ENCODE data around the gene PTH1R. TPM values are rescaled to one million over a fixed set of nuclear protein-coding genes. Genes with fewer than 3 reads are reported as not detected.

PTH1R gene
- total RNA-seq, 2 donors from 2014 or later = 1.3 to 10.8 TPM

- Histone ChIP-seq H3K27me3 (replicated peaks; ENCODE audit: insufficient read depth) (no peaks in the 10 kb centered on the region), H3K27ac (no peak overlapping the region), H3K4me3 (no peak overlapping the region), H3K9me3 (no peaks in the 10 kb centered on the region), H3K4me1 (replicated peaks) (no peaks in the 10 kb centered on the region), H3K36me3 (peaks cover 6 to 11% of the 10 kb centered on the region in 2 donors)
- 93% methylated on average over 3 of the region's 3 CpGs for WGBS
- intact Hi-C loops (cut with DNase I) = no loop called here
- TF ChIP-seq POLR2AphosphoS5 (IDR thresholded peaks at IDR 0.05) (no peak), CTCF (IDR thresholded peaks at IDR 0.05) (no peak), POLR2A (IDR thresholded peaks at IDR 0.05) (no peak)
- DNase-seq (ENCODE audit: low spot score) = no peak
Measured at GRCh38 chr3:46916799-46917198, 39.3 kb downstream of the PTH1R start.

GRCh38 chr3:46917257-46917656 is 39.7 kb downstream of the PTH1R start:
- peaks cover 6 to 16% of the 10 kb centered on the region in 2 donors for H3K36me3 ChIP-seq
- no peak for DNase-seq (ENCODE audit: low spot score)
- no peaks in the 10 kb centered on the region for H3K27me3 ChIP-seq (replicated peaks; ENCODE audit: insufficient read depth)
- no peaks in the 10 kb centered on the region for H3K4me1 ChIP-seq (replicated peaks)
- H3K9me3 ChIP-seq = no peaks in the 10 kb centered on the region
- H3K27ac ChIP-seq = no peak overlapping the region
- 100% methylated on average over 3 of the region's 3 CpGs for WGBS
- H3K4me3 ChIP-seq = no peak overlapping the region
- TF ChIP-seq POLR2A (IDR thresholded peaks at IDR 0.05) = no peak
- no peak for TF ChIP-seq POLR2AphosphoS5 (IDR thresholded peaks at IDR 0.05)
- TF ChIP-seq CTCF (IDR thresholded peaks at IDR 0.05) = no peak
- intact Hi-C loops (cut with DNase I) = no loop called here

GRCh38 chr3:46918202-46918601 is 40.7 kb downstream of the PTH1R start:
- Histone ChIP-seq H3K27ac (no peak overlapping the region), H3K4me1 (replicated peaks) (no peaks in the 10 kb centered on the region), H3K4me3 (no peak overlapping the region), H3K9me3 (no peaks in the 10 kb centered on the region), H3K27me3 (replicated peaks; ENCODE audit: insufficient read depth) (no peaks in the 10 kb centered on the region), H3K36me3 (peaks cover 6 to 23% of the 10 kb centered on the region in 2 donors)
- DNase-seq (ENCODE audit: low spot score) = no peak
- no peak for TF ChIP-seq POLR2AphosphoS5 (IDR thresholded peaks at IDR 0.05)
- no peak for TF ChIP-seq POLR2A (IDR thresholded peaks at IDR 0.05)
- TF ChIP-seq CTCF (IDR thresholded peaks at IDR 0.05) = no peak
- intact Hi-C loops (cut with DNase I) = no loop called here
- WGBS = 80% methylated on average over 1 of the region's 1 CpG

GRCh38 chr3:46918634-46919033 is 41.1 kb downstream of the PTH1R start:
- H3K9me3 ChIP-seq = no peaks in the 10 kb centered on the region
- DNase-seq (ENCODE audit: low spot score) = no peak
- peaks cover 6 to 27% of the 10 kb centered on the region in 2 donors for H3K36me3 ChIP-seq
- WGBS = 96% methylated on average over 4 of the region's 4 CpGs
- no peaks in the 10 kb centered on the region for H3K27me3 ChIP-seq (replicated peaks; ENCODE audit: insufficient read depth)
- TF ChIP-seq POLR2AphosphoS5 (IDR thresholded peaks at IDR 0.05) (no peak), CTCF (IDR thresholded peaks at IDR 0.05) (no peak), POLR2A (IDR thresholded peaks at IDR 0.05) (no peak)
- no peaks in the 10 kb centered on the region for H3K4me1 ChIP-seq (replicated peaks)
- no peak overlapping the region for H3K27ac ChIP-seq
- intact Hi-C loops (cut with DNase I) = no loop called here
- H3K4me3 ChIP-seq = no peak overlapping the region

GRCh38 chr3:46921041-46921440 is 43.5 kb downstream of the PTH1R start:
- Histone ChIP-seq H3K27ac (no peak overlapping the region), H3K36me3 (peaks cover 10 to 31% of the 10 kb centered on the region in 2 donors), H3K4me3 (no peak overlapping the region), H3K4me1 (replicated peaks) (no peaks in the 10 kb centered on the region), H3K9me3 (no peaks in the 10 kb centered on the region), H3K27me3 (replicated peaks; ENCODE audit: insufficient read depth) (no peaks in the 10 kb centered on the region)
- TF ChIP-seq POLR2AphosphoS5 (IDR thresholded peaks at IDR 0.05) (no peak), CTCF (IDR thresholded peaks at IDR 0.05) (no peak), POLR2A (IDR thresholded peaks at IDR 0.05) (no peak)
- intact Hi-C loops (cut with DNase I) = loop anchor here (5.0 kb wide), 2 partner anchors 76 to 401 kb away; no protein-coding TSS in a partner anchor
- no peak for DNase-seq (ENCODE audit: low spot score)
- WGBS = 94% methylated on average over 1 of the region's 4 CpGs

All from prostate gland (tissue), 2 donors.